G401.6 (cell line): ENCODE results near the gene EAPP.
"Not testable (repeated sequence)": the region's sequence is repeated elsewhere in the genome, so short reads cannot be mapped to it uniquely, and the experiment has no call there.

Source experiments
- FAIRE-seq: peaks from 2 replicates; lab custom pipeline; 2012; peaks lifted over from hg19 to GRCh38; lab: Jason Lieb, UNC

The EAPP gene

DNA sequence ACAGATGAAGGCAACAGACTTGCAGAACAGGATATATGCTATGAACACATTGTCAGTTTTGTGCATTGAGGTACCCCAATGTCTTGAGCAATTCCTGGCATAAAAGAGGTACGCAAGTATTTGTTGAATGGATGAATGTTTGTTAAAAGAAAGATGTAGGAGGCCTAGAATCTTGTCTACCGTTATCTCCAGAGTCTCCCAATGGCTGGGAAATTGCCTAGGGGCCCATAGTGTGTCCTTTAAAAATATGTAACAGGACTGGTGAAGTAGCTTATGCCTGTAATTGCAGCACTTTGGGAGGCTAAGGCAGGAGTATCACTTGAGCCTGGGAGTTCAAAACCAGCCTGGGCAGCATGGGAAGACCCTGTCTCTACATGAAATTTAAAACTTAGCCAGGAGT is 57.0 kb downstream of the EAPP start:
- FAIRE-seq = no peak

DNA sequence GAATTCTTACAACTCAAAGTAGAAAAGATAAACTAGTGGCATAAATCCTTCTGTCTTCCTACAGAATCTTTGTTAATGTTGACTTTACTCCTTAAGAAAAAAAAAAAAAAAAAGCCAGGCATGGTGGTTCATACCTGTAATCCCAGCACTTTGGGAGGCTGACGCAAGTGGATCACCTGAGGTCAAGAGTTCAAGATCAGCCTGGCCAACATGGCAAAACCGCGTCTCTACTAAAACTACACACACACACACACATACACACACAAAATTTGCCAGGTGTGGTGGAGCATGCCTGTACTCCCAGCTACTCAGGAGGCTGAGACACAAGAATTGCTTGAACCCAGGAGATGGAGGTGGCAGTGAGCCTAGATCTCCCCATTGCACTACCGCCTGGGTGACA is 59.8 kb downstream of the EAPP start:
- FAIRE-seq = no peak

DNA sequence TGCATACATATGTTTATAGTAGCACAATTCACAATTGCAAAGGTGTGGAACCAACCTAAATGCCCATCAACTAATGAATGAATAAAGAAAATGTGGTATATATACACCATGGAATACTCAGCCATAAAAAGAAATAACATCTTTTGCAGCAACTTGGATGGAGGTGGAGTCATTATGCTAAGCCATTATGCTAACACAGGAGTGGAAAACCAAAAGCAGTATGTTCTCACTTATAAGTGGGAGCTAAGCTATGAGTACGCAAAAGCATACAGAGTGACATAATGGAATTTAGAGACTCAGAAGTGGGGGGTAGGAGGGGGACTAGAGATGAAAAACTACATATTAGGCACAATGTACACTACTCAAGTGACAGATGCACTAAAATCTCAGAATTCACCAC is 61.2 kb downstream of the EAPP start:
- no peak for FAIRE-seq

DNA sequence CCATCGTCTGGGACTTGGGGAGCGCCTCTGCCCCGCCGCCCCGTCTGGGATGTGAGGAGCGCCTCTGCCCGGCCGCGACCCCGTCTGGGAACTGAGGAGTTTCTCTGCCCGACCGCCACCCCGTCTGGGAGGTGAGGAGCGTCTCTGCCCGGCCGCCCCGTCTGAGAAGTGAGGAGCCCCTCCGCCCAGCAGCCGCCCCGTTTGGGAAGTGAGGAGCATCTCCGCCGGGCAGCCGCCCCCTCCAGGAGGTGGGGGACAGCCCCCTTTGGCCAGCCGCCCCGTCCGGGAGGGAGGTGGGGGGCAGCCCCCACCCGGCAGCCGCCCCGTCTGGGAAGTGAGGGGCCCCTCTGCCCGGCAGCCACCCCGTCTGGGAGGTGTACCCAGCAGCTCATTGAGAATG is 63.5 kb downstream of the EAPP start:
- FAIRE-seq = not testable (repeated sequence)

DNA sequence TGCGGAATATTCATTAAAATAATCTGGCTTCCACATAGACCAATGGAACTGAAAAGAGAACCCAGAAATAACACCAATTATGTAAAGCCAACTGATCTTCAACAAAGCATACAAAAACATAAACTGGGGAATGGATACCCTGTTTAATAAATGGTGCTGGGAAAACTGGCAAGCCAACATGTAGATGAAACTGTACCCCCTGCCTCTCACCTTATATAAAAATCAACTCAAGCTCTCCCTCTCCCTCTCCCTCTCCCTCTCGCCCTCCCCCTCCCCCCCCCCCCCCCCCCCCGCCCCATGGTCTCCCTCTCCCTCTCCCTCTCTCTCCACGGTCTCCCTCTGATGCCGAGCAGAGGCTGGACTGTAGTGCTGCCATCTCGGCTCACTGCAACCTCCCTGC is 64.3 kb downstream of the EAPP start:
- FAIRE-seq = no peak

DNA sequence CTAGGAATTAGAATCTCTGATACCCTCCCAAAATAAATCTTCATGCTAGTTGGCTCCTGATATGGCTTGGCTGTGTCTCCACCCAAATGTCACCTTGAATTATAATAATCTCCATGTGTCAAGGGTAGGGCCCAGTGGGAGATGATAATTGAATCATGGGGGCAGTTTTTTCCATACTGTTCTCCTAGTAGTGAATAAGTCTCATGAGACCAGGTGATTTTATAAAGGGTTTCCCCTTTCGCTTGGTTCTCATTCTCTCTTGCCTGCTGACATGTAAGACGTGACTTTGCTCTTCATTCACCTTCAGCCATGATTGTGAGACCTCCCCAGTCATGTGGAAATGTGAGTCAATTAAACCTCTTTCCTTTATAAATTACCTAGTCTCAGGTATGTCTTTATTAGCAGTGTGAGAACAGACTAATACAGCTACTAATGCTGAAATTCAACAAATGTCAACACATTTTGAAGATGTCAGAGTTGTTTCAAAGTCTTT is 65.3 kb downstream of the EAPP start:
- FAIRE-seq = no peak

DNA sequence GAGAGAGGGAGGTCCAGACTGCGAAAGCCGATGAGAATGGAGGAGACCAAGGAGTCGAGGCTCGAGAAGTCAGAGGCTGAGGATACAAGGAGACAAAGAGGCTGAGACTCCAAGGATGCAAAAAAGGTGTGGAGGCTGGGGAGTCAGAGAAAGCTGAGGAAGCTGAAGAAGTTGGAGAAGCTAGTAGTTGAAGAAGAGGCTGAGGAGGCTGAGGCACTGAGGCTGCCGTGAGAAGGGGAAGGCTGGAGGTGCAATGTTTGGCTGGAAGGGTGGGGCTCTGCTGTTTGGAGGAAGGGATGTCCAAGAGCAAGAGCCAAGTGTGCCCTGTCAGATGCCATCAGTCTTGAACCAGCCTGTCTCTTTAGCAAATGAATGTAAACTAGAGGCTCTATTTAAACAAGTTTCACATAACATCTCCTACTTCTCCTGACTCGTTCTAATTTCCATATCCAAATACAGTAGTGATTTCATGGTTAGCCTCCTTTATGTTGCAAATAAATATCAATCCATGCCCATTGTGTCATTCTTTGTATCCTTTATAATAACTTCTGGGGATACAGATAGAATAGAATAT is 66.7 kb downstream of the EAPP start:
- FAIRE-seq = no peak

DNA sequence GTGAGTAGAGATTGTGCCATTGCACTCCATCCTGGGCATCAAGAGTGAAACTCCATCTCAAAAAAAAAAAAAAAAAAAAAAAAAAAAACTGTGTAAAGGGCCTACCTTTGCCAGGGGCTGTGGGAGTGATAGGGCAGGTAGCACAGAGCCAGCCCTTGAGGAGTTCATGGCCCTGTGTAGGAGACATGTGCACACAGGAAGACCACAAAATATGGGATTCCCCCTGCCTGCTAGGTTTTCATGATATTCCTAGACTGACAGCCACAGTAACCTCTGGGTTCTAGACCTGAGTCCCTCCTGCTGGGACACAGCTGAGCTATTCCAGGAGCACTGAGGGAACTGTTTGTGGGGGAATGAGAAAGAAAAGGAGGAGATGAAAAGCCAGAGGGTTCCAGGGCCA is 69.2 kb downstream of the EAPP start:
- FAIRE-seq = no peak

DNA sequence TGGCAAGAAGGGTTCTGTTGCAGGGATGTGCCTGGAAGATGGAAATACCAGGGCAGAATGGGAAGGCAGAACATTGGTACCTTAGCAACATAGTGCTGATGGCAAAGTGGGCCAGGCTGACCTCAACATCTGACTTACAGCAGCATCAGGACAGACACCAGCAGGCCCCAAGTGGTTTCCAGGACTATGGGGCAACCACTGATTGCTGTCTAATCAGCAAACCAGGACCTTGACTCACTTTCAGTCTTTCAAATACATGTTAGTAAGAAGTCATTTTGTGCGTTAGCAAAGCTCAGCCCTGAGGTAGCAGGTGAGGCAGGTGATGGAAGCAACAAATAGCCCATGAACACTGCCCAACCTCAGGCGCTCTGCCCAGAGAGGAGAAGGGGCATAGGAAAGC is 72.8 kb downstream of the EAPP start:
- FAIRE-seq = no peak
